ENCODE measurements around the gene CNTLN.
A peak's percentile ranks its signal among the peaks of the same experiment; 100 is the strongest.
"Not testable (repeated sequence)": the region's sequence is repeated elsewhere in the genome, so short reads cannot be mapped to it uniquely, and the experiment has no call there.

The CNTLN gene

DNA sequence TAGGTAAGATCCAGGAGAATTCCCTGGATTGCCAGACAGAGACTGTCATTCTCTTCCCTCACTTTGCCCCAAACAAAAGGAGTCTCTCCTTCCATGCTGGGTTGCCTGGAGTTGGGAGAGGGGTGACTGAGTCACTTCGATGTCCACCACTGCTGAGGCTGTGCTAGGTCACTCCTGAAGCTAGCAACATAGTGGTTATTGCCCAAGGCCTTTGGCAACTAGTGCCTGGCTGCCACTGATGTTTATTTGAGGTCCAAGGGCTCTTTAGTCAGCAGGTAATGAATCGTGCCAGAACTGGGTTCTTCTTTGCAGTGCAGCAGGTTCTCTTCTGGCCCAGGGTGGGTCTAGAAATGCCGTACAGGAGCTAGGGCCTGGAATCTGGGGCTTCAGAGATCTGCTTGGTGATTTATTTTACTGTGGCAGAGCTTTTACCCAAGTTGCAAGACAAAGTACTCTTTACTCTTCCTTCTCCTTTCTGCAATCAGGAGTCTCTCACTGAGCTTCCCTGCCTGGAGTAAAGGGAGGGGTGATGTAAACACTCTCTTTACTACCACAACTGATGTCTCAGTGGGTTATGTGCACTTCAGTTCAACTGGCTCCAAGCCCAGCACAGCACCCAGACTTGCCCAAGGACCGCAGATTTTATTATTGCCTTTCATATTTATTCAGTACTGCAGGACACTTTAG lies 288.3 kb downstream of the CNTLN start:
- DNase-seq: no peak

DNA sequence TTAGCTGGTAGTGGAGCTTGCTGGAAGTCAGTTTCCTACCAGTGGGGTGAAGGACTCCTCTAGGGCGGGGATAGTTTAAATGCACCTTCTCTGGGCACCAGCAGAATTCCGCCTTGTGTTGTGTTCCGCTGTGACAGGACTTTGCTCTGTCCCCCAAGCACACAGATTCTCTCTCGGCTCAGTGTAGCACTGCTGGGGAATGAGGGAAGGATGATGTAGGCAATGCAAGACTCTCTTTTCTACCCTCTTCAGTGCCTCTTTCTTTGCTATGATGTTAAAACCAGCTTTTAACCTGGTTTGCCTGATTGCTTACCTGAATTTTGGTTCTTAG lies 288.8 kb downstream of the CNTLN start:
- no peak for DNase-seq

DNA sequence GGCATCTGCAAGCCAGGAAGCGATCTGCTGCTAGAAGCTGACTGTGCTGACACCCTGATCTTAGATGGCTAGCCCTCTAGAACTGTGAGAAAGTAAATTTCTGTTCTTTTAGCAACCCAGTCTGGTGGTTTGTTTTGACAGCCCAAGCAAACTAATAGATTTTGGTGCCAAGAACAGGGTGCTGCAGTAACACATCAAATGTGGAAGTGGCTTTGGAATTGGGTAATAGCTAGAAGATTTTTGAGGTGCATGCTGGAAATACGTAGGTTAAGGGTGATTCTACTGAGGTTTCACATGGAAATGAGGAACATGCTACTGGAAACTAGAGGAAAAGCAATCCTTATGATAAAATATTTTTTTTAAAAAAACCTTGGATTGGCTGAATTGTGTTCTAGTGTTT lies 290.5 kb downstream of the CNTLN start:
- DNase-seq: no peak

DNA sequence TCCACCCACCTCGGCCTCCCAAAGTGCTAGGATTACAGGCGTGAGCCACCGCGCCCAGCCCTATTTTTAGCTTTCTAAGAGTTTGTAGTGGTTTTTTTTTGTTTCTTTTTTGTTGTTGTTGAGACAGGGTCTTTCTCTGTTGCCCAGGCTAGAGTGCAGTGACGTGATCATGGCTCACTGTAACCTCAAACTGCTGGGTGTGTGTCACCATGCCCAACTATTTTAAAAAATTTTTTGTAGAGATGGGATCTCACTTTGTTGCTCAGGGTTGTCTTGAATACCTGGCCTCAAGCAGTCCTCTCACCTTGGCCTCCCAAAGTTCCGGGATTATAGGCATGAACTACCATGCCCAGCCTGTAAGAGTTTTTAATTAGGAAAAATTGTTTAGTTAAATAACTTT lies 298.7 kb downstream of the CNTLN start:
- DNase-seq: no peak

DNA sequence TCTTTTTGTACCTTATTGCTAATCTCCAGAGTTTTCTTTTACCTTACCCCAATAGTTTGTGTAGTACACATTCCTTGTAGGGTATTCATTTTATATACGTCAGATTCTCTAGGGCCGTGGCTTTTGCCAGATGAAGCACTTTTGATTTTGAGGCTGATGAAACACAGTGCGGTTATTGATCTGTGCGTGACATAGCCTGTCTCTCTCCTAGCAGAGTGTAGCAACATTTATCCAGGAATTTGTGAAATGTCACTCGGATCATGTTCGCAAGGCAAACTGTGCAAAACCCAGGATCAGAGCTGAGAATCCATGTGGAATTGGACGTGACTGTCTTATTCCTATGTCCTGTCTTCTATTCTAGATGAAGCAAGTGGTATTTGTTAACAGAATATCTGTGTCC lies 302.0 kb downstream of the CNTLN start:
- DNase-seq: no peak

DNA sequence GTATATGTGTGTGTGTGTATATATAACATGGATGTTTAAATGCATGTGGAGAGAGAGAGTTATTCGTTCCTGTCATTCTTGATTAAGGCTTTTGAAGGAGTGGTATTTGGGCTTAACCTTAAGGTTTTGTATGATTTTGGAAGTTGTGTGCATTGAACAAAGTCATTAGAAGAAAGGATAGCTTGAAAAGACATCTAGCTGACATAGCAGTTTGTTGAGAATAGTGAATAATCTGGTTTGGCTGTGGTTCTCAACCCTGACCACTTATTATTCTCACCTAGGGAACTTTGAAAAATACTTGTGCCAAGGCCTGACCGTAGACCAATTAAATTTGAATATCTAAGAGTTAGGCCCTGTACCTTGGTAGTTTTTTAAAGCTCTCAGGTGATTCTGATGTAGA lies 303.0 kb downstream of the CNTLN start:
- DNase-seq: no peak

DNA sequence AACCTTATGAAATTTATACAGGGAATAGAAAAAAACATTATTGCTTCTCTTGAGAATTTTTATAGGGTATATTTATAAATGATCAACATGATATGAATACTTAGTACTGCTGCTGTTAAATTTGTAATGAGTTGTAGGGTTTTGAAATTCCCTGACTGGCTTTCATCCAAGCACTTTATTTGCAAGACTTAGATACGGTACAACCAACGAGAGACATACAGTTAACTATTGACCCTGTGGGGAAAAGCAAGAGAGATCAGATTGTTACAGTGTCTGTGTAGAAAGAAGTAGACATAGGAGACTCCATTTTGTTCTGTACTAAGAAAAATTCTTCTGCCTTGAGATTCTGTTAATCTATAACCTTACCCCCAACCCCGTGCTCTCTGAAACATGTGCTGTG lies 310.3 kb downstream of the CNTLN start:
- DNase-seq: not testable (repeated sequence)

DNA sequence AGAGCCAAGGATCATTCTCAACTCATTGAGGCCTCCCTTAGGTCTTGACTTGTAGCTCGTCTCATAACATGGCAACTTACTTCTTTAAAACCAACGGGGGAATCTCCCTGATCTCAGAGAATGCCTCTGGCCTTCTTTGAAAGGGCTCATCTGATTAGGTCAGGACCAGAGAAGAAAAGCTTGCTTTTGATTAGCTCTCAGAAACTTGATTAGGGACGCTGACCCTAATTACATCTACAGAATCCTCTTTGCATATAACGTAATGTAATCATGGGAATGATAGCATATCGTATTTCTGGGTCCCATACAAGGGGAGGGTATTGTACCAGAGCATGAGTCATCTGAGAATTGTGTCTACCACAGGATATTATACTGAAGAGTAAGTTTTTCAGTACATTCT lies 318.9 kb downstream of the CNTLN start:
- no peak for DNase-seq

DNA sequence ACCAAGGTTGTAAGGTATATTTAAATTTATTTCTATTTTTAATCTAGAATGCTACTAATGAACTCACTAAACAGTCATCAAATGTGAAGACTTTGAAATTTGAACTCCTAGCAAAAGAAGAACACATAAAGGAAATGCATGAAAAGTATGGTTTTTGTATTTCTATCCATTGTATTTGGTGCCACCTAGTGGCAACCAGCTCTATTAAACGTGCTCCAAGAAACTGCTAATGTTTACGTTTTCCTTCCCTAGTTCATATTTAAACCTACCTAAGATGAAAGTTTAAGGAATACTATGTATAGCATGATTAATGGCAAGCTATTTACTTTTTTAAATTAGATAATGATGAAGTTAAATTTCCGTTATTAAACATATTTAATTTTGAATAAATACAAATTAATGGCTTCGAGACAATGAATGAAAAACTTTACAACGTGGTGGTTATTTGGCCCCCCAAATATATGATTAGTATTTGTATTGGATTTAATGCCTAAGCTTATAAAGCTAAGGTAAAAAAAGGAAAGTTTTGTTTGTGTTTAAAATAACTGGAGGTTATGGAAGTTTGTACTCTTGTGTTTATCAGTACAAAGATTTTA lies 328.1 kb downstream of the CNTLN start:
- peak; percentile 2 to 56 for DNase-seq

DNA sequence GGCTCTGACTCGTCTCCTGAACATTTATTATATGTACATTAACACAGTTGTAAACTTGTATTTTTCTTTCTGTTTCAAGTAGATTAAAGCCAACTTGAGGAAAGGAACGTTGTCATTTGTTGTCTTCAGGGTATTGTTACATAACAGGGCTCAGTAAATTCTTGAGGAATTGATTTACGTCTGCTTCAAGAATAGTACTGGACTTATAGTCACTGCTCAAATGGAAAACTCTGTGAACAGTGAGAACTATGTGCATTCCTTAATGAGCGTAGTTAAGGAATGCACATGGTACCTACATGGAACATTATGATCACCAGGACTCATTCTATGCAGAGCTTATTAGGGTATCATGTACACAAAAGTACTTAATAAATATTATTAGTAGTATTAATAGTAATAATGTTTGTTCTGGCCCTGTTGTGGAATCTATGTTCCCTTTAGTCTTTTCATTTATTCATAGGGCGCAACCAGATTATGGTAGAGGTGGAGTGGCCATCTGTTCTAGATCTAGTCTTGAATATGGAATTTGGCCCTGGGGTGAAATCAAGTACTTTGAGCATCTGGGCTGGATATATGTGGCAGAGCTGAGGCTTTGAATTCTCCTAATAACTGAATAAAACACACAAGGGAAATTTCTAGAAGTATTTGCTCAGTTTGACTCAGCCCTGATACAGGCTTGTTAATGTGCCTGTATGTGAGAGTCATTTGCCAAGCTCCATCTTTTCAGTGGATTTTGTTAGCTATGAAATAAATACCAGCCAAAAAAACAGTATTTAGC lies 335.4 kb downstream of the CNTLN start:
- peak; percentile 45 to 81 for DNase-seq

DNA sequence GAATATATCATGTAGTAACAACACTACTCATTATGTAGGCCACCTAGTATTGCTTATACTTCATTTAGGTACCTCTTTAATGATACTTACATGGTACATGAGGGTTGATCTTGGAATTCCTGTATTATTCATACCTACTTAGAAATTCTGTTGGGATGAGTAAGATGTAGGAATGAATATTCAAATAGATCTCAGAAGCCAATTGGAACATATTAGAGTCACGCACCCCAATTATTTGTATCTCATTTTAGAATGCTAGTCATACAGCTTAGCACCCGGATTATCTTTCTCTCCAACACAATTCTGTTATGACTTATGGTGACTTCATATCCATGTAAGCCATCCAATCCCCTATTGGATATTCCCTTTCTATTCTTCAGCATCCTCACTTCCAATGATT lies 337.3 kb downstream of the CNTLN start:
- no peak for DNase-seq

DNA sequence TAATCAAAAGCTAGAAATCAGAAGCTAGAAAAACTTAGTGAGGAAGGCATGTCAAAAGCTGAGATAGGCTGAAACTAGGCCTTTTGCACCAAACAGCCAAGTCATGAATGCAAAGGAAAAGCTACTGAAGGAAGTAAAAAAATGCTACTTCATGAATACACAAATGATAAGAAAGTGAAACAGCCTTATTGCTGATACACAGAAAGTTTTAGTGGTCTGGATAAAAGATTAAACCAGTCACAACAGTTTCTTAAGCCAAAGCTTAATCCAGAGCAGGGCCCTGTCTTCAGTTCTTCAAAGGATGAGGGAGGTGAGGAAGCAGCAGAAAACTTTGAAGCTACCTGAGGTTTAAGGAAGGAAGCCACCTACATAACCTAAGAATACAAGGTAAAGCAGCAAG lies 341.6 kb downstream of the CNTLN start:
- DNase-seq: no peak

DNA sequence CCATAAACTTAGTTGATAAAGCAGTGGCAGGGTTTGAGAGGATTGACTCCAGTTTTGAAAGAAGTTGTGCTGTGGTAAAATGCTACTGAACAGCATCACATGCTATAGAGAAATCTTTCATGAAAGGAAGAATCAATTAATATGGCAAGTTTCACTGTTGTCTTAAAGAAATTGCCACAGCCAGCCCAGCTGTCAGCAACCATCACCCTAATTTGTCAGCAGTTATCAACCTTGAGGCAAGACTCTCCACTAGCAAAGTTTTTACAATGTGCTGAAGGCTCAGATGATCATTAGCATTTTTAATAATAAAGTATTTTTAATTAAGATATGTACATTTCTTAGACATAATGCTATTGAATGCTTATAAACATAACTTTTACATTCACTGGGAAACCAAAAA lies 343.0 kb downstream of the CNTLN start:
- no peak for DNase-seq

DNA sequence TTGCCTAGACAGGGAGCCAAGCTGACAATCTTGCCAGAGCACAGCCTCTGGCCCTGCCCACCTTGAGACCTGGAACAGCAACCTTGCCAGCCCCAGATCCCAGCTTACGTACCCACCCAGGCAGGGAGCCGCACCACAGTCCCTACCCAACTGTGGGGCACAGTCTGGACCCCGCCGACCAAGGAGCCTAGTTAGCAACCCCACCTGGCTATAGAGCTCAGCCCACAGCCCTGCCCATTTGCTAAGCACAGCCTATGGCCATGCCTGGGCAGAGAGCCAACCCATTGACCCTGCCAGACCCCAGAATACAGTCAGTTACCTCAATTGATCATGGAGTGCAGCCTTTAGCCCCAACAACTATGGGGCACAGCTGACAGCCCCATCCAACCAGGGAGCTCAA lies 346.1 kb downstream of the CNTLN start:
- no peak for DNase-seq

DNA sequence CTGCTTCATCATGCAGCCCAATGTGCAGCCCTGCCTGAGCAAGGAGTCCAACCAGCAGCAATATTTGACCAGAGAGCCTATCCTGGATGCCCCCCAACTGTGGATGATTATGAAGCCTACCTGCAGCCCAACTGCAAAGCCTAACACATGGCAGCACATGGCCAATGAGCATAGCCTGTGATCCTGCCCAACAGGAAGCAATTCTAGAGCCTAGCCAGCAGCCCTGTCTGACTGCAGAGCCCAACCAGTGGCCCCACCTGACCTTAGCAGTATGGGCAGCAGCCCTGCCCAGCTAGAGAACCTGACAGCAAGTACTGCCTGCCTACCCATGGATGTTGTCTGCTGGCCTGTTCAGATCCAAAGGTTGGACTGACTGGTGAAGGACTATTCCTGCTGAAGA lies 346.7 kb downstream of the CNTLN start:
- no peak for DNase-seq

DNA sequence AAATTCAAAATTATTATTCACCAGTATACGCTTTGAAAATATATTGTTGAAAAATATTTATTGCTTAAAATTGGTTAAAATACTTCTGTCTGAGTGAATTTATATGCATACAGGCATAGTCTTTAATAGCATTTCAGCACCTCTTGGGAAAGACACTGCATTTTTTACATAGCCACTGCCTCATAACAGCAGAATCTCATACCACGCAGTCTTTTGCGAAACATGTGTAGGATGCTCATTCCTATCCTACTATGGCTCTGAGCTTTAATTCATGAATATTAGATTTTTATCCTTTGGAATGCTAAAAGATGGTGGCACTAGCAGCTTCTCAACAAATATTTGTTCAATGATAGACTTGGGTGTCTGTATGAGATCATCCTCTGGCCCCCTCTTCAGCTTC lies 350.1 kb downstream of the CNTLN start:
- no peak for DNase-seq

DNA sequence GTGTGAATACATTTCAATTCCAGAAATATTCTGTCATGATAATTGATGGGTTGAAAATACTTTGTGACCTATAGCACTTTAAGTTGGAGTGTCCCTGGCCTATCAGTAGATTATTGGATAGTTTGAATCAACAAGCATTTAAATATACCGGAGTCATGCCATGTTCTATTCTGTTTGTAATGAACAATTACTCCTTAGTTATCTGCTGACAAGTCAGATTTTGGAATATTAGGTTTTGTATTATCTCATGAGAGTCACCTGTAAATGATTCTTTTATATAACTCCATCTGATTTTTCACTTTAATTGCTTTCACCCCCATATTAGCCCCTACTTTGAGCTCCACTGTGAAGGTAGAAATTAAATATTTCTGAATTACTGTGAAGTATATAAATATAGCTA lies 351.6 kb downstream of the CNTLN start:
- no peak for DNase-seq

DNA sequence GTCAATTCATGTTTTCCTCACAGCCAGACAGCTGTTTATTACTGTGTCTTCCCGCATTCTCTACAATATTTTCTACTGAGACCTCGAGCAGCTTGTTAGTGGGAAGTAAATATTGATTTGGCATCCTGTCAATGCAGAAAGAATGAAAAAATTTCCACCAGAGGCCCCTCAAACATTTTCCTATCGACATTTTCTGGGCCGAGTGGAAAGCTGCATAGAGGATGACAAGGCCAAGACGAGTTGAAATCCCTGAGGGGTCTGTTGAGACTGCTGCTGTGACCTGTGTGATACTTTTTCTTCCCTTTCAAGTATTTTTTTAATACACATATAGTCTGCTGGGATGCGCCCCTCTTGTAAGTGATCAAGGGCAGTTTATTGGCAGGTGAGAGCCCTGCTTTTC lies 352.6 kb downstream of the CNTLN start:
- DNase-seq: no peak

DNA sequence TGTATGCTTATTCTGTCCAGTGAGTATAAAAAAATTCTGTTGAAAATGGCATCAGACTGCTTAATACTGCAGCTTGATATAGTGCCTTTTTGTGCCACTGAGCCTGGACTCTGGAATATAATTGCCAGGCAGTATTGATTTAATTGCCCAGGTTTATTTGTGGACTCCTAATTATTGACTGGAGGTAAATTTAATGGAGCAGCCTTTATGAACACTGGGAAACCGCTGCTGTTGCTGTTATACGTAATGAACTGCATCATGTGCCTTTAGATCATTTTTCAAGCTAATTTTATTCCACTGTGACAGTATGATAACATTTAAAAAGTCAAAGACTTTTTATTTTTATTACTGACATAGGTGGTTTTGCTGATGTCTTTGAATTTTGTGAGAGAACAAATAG lies 353.8 kb downstream of the CNTLN start:
- DNase-seq: no peak

DNA sequence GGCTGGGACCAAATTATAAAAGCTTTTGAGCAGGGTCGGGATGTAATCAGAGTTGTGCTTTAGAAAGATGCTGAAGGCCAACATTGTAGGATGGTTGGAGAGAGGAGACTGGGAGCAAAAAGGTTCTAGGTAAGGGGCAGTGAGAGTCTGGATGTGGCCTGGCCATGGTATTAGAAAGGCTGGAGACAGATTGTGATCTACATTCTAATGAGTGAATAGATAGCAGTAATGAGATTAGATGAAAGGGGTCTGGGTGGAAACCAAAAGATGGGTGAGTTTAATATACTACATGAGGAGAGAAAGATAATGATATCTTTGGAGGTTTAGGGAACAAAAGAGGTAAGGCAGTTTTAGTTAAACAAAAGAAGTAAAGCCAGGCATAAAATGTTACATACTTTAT lies 355.3 kb downstream of the CNTLN start:
- DNase-seq: no peak

DNA sequence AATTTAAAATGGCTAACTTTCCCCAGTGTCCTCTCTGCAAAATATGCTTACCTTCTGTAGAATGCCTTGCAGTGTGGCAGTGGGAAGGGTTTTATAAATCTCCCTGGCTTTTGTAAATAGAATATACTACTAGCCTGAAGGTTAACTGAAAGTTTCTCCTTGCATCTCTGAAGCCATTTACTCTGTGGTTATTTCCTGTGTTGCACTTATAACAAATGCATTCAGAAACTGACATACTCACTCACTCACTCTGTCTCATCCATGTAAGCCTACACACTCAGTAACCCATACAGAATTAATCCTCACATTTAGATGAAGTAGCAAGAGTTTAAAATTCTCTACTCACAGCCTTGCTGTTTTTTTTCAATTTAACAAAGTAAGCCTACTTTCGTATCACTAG lies 356.9 kb downstream of the CNTLN start:
- no peak for DNase-seq

DNA sequence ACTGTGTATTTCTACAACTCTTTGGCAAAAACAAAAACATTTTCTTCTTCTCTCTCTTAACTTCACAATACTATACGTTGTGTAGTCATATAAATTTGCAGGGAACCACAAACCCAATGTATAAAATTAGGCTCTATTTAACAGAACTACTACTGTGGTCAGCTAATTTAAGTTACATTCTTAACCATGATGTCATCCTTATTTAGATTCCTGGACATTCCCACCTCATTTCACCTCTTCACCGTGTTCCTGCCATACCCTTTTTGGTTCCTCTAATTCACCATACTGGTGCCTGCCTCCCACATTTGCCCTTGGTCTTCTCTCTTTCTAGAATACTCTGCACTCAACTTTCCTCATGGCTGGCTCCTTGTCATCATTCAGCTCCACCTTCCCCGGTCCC lies 368.4 kb downstream of the CNTLN start:
- DNase-seq: no peak

DNA sequence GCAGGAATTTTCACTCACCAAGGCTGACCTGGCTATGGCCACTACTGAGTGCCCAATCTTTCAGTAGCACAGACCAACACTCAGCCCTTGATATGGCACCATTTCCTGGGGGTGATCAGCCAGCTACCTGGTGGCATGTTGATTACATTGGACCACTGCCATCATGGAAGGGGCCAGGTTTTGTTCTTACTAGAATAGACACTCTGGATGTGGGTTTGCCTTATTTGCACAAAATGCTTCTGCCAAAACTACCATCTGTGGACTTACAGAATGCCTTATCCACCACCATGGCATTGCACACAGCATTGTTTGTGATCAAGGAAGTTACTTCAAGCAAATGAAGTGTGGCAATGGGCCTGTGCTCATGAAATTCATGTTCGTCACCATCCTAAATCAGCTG lies 374.3 kb downstream of the CNTLN start:
- no peak for DNase-seq

DNA sequence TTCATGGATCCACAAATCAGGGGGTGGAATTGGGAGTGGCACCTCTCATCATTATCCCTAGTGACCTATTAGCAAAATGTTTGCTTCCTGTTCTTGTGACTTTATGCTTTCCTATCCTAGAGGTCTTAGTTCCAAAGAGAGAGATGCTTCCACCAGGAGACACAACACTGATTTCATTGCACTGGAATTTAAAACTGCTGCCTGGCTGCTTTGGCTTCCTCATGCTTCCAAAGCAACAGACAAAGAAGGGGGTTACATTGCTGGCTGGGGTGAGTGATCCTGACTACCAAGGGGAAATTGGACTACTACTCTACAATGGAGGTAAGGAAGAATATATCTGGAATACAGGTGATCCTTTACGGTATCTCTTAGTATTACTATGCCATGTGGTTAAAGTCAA lies 374.9 kb downstream of the CNTLN start:
- no peak for DNase-seq

DNA sequence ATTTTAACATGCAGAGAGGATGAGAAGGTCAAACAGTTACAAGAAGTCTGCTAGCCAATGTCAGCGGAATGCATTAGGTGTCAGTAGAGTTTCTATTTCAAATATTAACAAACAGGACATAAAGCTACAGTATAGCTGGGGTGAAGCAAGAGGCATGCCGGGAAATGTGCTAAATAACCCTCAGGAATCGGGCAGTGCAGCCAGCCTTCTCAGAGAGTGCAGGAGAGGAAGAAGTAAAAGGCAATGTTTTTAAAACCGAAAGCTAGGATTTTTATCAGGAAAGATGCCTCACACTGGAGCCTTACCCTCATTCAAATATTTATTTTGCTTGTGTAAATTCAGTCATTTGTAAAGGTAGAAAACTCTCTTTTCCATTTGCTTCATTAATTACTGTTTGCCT lies 384.9 kb downstream of the CNTLN start:
- DNase-seq: no peak

Data from NCI-H524 (cell line).